Heart right ventricle (tissue), 16 donors: ENCODE results near the gene TMEM236. TPM values are rescaled to one million over a fixed set of nuclear protein-coding genes. Genes with fewer than 3 reads are reported as not detected.

Source experiments
- ATAC-seq, 8 donors: fragments of 200-7000 bp; cut with Tn5 transposase; one replicate each; pipeline ENCODE4 v1.9.1; 2020; ENCODE audit warnings: mild to moderate bottlenecking in 8 of 8, moderate library complexity in 8 of 8, moderate number of reproducible peaks in 1 of 8
- DNase-seq, 2 donors: peaks; one replicate each; pipeline ENCODE4 v3.0.0-alpha.2; 2020
- H3K27ac ChIP-seq, 10 donors: fragments of 200-600 bp; sonication (generic) in 2 of 10; one replicate each; pipeline versions ENCODE4 v1.5.0 to v1.8.0; 2020 to 2022; ENCODE audit warnings: mild to moderate bottlenecking in 3 of 10
- H3K27me3 ChIP-seq, 7 donors: fragments of 200-600 bp; one replicate each; pipeline ENCODE4 v1.8.0; 2021 to 2022; ENCODE audit warnings: mild to moderate bottlenecking in 2 of 7
- H3K36me3 ChIP-seq, 9 donors: fragments of 200-600 bp; sonication (generic) in 1 of 9; one replicate each; pipeline versions ENCODE4 v1.5.0 to v1.8.0; 2020 to 2022; ENCODE audit warnings: mild to moderate bottlenecking in 2 of 9
- H3K4me1 ChIP-seq, 9 donors: fragments of 200-600 bp; sonication (generic) in 1 of 9; one replicate each; pipeline versions ENCODE4 v1.5.0 to v1.8.0; 2020 to 2022; ENCODE audit warnings: mild to moderate bottlenecking in 4 of 9
- H3K4me3 ChIP-seq, 10 donors: fragments of 200-600 bp; sonication (generic) in 2 of 10; one replicate each; pipeline versions ENCODE4 v1.5.0 to v1.8.0; 2020 to 2022; ENCODE audit warnings: mild to moderate bottlenecking in 7 of 10, moderate library complexity in 2 of 10
- H3K9me3 ChIP-seq, 11 donors: fragments of 200-600 bp in 10 of 11; sonication (generic) in 2 of 11; one replicate each; pipeline versions ENCODE4 v1.5.0 to v1.8.0; 2013 to 2022; ENCODE audit warnings: mild to moderate bottlenecking in 2 of 11, control low read depth in 1 of 11, moderate library complexity in 1 of 11
- WGBS, 2 donors: extraction: QIAGEN DNeasy Blood & Tissue Kit; methylation state at CpG; one replicate each; pipeline ENCODE4 v1.1.7; 2013; ENCODE audit warnings: inconsistent platforms in 1 of 2; 5-methylcytosine and 5-hydroxymethylcytosine counted together
- intact Hi-C, 10 donors: fragments of 100-400 bp; cut with DNase I; formaldehyde crosslinking; loops; one replicate each; pipeline versions ENCODE4 v1.11.1 to v1.14.2; 2022
- polyA plus RNA-seq, 2 donors: library from polyadenylated mRNA; stranded (reverse); fragments of 200-250 nt; gene quantifications; one replicate each; pipeline ENCODE4 v1.2.3, GENCODE V29; 2013
- total RNA-seq, 10 donors: library from RNA; stranded (reverse); fragmentation: NEBNext Ultra II Directional in 3 of 10; extraction: Animal tissue kit (Norgen Biotek cat#: 25700) in 3 of 10; gene quantifications; one replicate each; pipeline versions ENCODE4 v1.2.1 to v1.2.4, GENCODE V29; 2021 to 2023
- TF ChIP-seq, protein P1 (sequence below), 9 donors: fragments of 200-600 bp; sonication (generic) in 2 of 9; IDR thresholded peaks; one replicate each; pipeline versions ENCODE4 v1.5.0 to v1.8.0; 2021 to 2022; ENCODE audit warnings: antibody characterized with exemption in 9 of 9, mild to moderate bottlenecking in 5 of 9, moderate library complexity in 1 of 9
- donor health status: Arrhythmogenic right ventricular cardiomyopathy.
- donor health status: ischemic (EF 13 %, LVEDD 7.1; RV severe dilation, severe dysfunction).
- donor health status: healthy with polysubstance abuse.
- donor health status: DM: no; HTN: yes; CAD: no.
- donor health status: DM: no; HTN: no; CAD: no.
- donor health status: ischemic (EF 25% LVEDD 6.9; RV normal size, moderate dysfunction).
- donor health status: ischemic (EF 25% LVEDD 5.7; RV mildly dilated, moderate dysfunction).
- donor health status: healthy.
- donor health status: DM: yes; HTN: yes; CAD: no.
- donor health status: Ischemic cardiomyopathy.
- donor health status: ischemic (EF 35%, LVEDD 5.7; RV mildly dilated, moderate dysfunction).
- donor health status: nonischemic (EF 11% LVEDD 7.7; RV severe dilation, severe dysfunction).
- donor health status: DM: yes; HTN: yes; CAD: no.
- donor health status: PGD.
- donor health status: ischemic (EF 29% LVEDD 5.4; RV normal size, mild dysfunction).
- donor health status: nonischemic (EF 23%, LVEDD 6.1; RV moderate dilation, normal function).

TMEM236 gene
- total and polyA plus RNA-seq, 12 donors, result 0.08 to 2.5 (median 0.34) TPM; not detected in 1

DNA sequence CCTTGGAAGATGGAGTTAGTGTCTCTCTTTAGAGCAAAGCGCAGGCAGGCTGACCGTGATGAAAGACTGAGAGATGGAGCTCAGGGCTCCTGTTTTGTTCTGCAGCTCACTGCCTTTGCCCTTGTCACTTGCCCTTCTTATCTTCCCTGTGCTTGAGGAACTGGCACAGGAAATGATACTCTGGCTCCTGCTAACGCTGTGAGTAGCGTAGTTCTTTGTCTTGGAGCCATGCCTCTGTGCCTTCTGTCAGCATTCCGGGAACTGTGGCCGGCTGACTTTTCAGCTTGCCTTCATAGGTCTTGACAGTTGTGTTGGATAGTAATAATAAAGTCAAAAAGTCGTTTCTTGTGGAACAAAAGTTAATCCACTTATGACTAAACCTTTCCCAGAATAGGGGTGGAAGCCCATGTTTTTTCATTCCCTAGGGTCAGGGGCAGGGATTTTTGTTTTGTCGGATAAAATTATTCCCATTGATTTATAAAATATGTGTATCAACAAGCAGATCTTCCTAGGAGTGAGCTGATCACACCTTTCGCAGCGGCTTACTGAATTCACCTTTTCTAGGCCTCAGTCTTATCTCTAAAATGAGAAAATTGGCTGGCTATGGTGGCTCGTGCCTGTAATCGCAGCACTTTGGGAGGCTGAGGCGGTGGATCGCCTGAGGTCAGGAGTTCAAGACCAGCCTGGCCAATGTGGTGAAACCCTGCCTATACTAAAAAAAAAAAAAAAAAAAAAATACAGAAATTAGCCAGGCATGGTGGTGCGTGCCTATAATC lies 16.6 kb upstream of the TMEM236 start:
- DNase-seq (peak; percentile 33 to 58), ATAC-seq (peak; percentile 36 to 91 (median 76))
- H3K27me3 ChIP-seq, result no peaks in the 10 kb centered on the region
- peak overlapping the region; percentile 42 to 78 (median 68) for H3K27ac ChIP-seq
- TF ChIP-seq, protein P1, sequence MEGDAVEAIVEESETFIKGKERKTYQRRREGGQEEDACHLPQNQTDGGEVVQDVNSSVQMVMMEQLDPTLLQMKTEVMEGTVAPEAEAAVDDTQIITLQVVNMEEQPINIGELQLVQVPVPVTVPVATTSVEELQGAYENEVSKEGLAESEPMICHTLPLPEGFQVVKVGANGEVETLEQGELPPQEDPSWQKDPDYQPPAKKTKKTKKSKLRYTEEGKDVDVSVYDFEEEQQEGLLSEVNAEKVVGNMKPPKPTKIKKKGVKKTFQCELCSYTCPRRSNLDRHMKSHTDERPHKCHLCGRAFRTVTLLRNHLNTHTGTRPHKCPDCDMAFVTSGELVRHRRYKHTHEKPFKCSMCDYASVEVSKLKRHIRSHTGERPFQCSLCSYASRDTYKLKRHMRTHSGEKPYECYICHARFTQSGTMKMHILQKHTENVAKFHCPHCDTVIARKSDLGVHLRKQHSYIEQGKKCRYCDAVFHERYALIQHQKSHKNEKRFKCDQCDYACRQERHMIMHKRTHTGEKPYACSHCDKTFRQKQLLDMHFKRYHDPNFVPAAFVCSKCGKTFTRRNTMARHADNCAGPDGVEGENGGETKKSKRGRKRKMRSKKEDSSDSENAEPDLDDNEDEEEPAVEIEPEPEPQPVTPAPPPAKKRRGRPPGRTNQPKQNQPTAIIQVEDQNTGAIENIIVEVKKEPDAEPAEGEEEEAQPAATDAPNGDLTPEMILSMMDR (IDR thresholded peaks at IDR 0.05), result no peak
- WGBS, 2 donors, result 57% methylated on average over 15 of the region's 15 CpGs
- H3K36me3 ChIP-seq, result no peaks in the 10 kb centered on the region
- no peak overlapping the region for H3K4me3 ChIP-seq
- no peaks in the 10 kb centered on the region for H3K9me3 ChIP-seq
- H3K4me1 ChIP-seq, result peaks cover 4 to 41% (median 25%) of the 10 kb centered on the region in 9 donors
- intact Hi-C loops, result loop anchor here in 6 of 10 donors (5.0 to 10.0 kb wide), 3 partner anchors 123 to 499 kb away; no protein-coding TSS in a partner anchor

DNA sequence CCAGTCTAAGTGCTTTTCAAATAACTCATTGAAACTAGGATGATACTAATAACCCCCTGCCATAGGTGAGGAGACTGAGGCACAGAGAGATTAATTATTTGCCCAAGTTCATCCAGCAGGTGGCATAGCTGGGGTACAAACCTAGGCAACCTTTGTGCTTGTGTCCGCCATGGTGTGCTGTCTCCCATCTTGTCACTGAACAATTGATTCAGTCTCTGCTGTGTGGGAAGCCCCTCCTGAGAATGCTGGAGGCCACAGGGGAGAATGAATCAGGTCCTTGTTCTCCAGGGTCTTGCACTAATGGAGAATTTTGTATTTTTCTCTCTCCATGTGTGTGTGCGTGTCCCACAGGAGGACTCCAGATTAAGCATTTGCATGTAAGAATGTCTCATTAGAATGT lies 15.8 kb upstream of the TMEM236 start:
- H3K4me3 ChIP-seq, result no peak overlapping the region
- ATAC-seq (no peak), DNase-seq (no peak)
- H3K4me1 ChIP-seq, result peaks cover 4 to 37% (median 21%) of the 10 kb centered on the region in 9 donors
- intact Hi-C loops, result loop anchor here in 6 of 10 donors (5.0 to 10.0 kb wide), 3 partner anchors 124 to 499 kb away; no protein-coding TSS in a partner anchor
- no peaks in the 10 kb centered on the region for H3K9me3 ChIP-seq
- peak overlapping the region in 5 of 10 donors; percentile 52 to 78 (median 72) for H3K27ac ChIP-seq
- H3K36me3 ChIP-seq, result no peaks in the 10 kb centered on the region
- no peaks in the 10 kb centered on the region for H3K27me3 ChIP-seq
- TF ChIP-seq, protein P1 (IDR thresholded peaks at IDR 0.05), result peak in 1 of 9 donors; percentile 7
- 97 to 98% methylated on average over 2 of the region's 2 CpGs for WGBS, 2 donors

DNA sequence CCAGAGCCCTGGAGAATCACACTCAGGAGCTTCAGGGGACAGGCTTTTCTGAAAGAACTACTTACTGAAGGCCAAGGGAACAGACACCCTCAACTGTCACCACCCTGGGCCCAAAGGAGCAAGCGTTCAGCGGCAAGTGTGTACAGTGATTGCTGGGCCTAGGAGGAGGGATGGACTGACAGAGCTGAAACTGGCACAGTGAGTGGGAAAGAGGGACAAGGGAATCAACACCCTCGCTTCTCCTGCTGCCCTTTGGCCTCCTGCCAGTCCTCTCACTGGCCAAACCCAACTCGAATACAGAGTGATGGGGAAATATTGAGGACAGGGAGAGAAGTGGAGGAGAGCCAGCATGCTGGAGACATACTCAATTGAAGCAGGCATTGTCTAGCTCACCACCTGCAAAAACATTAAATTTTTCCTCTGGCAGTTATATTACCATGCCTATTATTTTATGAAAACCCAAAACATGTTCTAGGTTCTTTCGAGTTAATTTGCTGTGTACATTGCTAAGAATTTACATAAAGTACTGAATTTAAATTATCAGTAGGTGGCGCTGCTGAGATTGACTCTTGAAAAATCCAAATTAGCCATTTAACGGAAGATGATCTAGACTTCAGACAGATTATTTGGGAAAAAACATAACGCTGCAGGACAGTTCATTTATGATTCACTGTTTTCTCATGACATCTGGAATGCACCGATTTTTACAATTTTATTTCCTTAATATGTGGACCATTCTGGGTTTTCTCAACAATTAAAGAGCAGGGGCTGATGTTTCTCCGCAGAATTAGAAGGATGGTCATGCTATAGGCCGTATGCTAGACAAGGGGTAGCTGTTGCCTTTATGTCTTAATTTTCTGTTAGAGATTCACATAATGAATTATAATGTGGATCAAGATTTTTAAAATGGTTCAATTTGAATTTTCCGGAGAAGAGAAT lies 14.7 kb upstream of the TMEM236 start:
- Histone ChIP-seq H3K4me3 (no peak overlapping the region), H3K27me3 (no peaks in the 10 kb centered on the region), H3K27ac (peak overlapping the region in 7 of 10 donors; percentile 11 to 78 (median 29)), H3K4me1 (peaks cover 4 to 35% (median 19%) of the 10 kb centered on the region in 9 donors), H3K9me3 (no peaks in the 10 kb centered on the region), H3K36me3 (no peaks in the 10 kb centered on the region)
- intact Hi-C loops, result loop anchor here in 6 of 10 donors (5.0 to 10.0 kb wide), 3 partner anchors 125 to 498 kb away; no protein-coding TSS in a partner anchor
- WGBS, 2 donors, result 45 to 47% methylated on average over 12 of the region's 12 CpGs
- DNase-seq (peak; percentile 29 to 53), ATAC-seq (peak in 7 of 8 donors; percentile 29 to 59 (median 43))
- TF ChIP-seq, protein P1 (IDR thresholded peaks at IDR 0.05), result peak; percentile 23 to 77 (median 67)

DNA sequence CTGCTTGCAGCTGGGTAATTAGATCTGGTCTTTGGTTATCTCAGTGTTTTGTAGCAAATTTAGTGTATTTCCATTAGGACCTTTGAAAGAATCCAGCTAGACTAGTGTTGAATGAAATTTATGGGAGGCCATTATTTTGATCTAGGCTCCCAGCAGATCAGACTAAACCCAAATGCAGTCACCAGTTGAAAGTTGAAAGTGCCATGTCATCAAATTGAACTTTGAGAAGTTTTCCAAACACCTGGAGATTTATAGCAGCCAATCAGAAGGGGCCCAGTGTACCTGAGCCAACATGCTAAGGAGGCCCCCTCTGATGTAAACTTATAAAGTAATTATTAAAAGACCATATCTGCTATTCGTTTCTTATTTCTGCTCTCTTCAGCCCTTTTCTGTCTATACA lies 11.3 kb upstream of the TMEM236 start:
- H3K27me3 ChIP-seq, result no peaks in the 10 kb centered on the region
- H3K4me1 ChIP-seq, result peaks cover 0 to 42% (median 23%) of the 10 kb centered on the region in 9 donors
- H3K36me3 ChIP-seq, result no peaks in the 10 kb centered on the region
- ATAC-seq (no peak), DNase-seq (no peak)
- 90 to 92% methylated on average over 1 of the region's 1 CpG for WGBS, 2 donors
- no peaks in the 10 kb centered on the region for H3K9me3 ChIP-seq
- no peak overlapping the region for H3K27ac ChIP-seq
- intact Hi-C loops, result loop anchor here in 5 of 10 donors (5.0 kb wide), 1 partner anchor 133 kb away; no protein-coding TSS in a partner anchor
- no peak overlapping the region for H3K4me3 ChIP-seq
- TF ChIP-seq, protein P1 (IDR thresholded peaks at IDR 0.05), result no peak
